Psoas muscle (tissue), 8 donors: Measurements from ENCODE around the gene ANKRD40. TPM values are rescaled to one million over a fixed set of nuclear protein-coding genes. Genes with fewer than 3 reads are reported as not detected.

Experiments used
- ATAC-seq, 4 donors: fragments of 200-7000 bp; cut with Tn5 transposase; one replicate each; pipeline ENCODE4 v1.9.1; 2020; ENCODE audit warnings: moderate library complexity in 3 of 4, mild to moderate bottlenecking in 2 of 4
- DNase-seq, 2 donors: peaks; one replicate each; pipeline ENCODE4 v3.0.0-alpha.2; 2020
- H3K27ac ChIP-seq: fragments of 200-600 bp; one replicate; pipeline ENCODE4 v1.8.0; 2022
- H3K27me3 ChIP-seq, 3 donors: fragments of 200-600 bp in 1 of 3; one replicate each; pipeline versions ENCODE4 v1.6.1 to v1.8.0; 2013 to 2022; ENCODE audit warnings: low read length in 2 of 3, mild to moderate bottlenecking in 2 of 3, moderate library complexity in 1 of 3; ENCODE audit not compliant: insufficient read depth in 3 of 3
- H3K36me3 ChIP-seq, 2 donors: fragments of 200-600 bp in 1 of 2; one replicate each; pipeline versions ENCODE4 v1.6.1 to v1.8.0; 2013 to 2022; ENCODE audit warnings: low read depth in 1 of 2, mild to moderate bottlenecking in 1 of 2, moderate library complexity in 1 of 2; ENCODE audit not compliant: insufficient read depth in 1 of 2
- H3K4me1 ChIP-seq: fragments of 200-600 bp; one replicate; pipeline ENCODE4 v1.8.0; 2022
- H3K4me3 ChIP-seq: fragments of 200-600 bp; one replicate; pipeline ENCODE4 v1.8.0; 2022; ENCODE audit warnings: mild to moderate bottlenecking
- H3K9me3 ChIP-seq: fragments of 200-600 bp; one replicate; pipeline ENCODE4 v1.8.0; 2022
- WGBS, 3 donors: extraction: QIAGEN DNeasy Blood & Tissue Kit; methylation state at CpG; one replicate each; pipeline versions ENCODE4 v1.1.6 to v1.1.7; 2013; 5-methylcytosine and 5-hydroxymethylcytosine counted together
- intact Hi-C, 2 donors: fragments of 100-400 bp; cut with DNase I; formaldehyde crosslinking; loops; one replicate each; pipeline versions ENCODE4 v1.11.0 to v1.14.2; 2022
- long read RNA-seq, 2 donors: library from polyadenylated mRNA; unstranded; transcript quantifications; one replicate each; pipeline ENCODE4 v2.0.0, GENCODE V29; 2021
- polyA plus RNA-seq, 3 donors: library from polyadenylated mRNA; stranded (reverse); fragments of 200-250 nt; gene quantifications; one replicate each; pipeline ENCODE4 v1.2.3, GENCODE V29; 2013
- total RNA-seq, 4 donors: library from RNA; stranded (reverse); fragmentation: NEBNext Ultra II Directional in 2 of 4; extraction: Animal tissue kit (Norgen Biotek cat#: 25700) in 2 of 4; gene quantifications; one replicate each; pipeline versions ENCODE4 v1.2.1 to v1.2.4, GENCODE V29; 2021 to 2023
- TF ChIP-seq, protein P1 (sequence below): fragments of 200-600 bp; IDR thresholded peaks from one replicate; pipeline ENCODE4 v1.8.0; 2022; ENCODE audit warnings: antibody characterized with exemption
- donor health status: healthy with polysubstance abuse.
- donor health status: DM: no; HTN: no; CAD: no; lungs with moderate emphysema.
- donor health status: Bipolar disorder and iron deficiency.
- donor health status: healthy.
- donor health status: DM: yes; HTN: yes; CAD: no.
- donor health status: DM: no; HTN: no; CAD: no.
- donor health status: DM: no; HTN: no; CAD: no.
- donor health status: DM: yes; HTN: yes; CAD: no.

Gene ANKRD40, protein sequence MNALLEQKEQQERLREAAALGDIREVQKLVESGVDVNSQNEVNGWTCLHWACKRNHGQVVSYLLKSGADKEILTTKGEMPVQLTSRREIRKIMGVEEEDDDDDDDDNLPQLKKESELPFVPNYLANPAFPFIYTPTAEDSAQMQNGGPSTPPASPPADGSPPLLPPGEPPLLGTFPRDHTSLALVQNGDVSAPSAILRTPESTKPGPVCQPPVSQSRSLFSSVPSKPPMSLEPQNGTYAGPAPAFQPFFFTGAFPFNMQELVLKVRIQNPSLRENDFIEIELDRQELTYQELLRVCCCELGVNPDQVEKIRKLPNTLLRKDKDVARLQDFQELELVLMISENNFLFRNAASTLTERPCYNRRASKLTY
- total RNA-seq (100 to 1,000 TPM in 3 of 4 donors, 10 to 100 TPM in 1; 91.8 to 132 (median 112) TPM), polyA plus RNA-seq (100 to 1,000 TPM in 1 of 3 donors, 10 to 100 TPM in 2; 42.6 to 155 (median 46.6) TPM)
- long read RNA-seq, donor 1, full-length matches to known transcripts, result 16 of 26 reads
- long read RNA-seq, donor 1, partial matches to known transcripts, result 6 of 26 reads
- long read RNA-seq, donor 1, other reads (novel, unspliced or antisense), result 4 of 26 reads
- long read RNA-seq, donor 2, full-length matches to known transcripts, result 41 of 74 reads
- long read RNA-seq, donor 2, partial matches to known transcripts, result 26 of 74 reads
- long read RNA-seq, donor 2, other reads (novel, unspliced or antisense), result 7 of 74 reads

- 0 to 1% (median 1%) methylated on average over 47 to 74 of the region's 74 CpGs for WGBS, 3 donors
- intact Hi-C loops, result loop anchor here in 1 of 2 donors (5.0 kb wide), 1 partner anchor 225 kb away; no protein-coding TSS in a partner anchor
These were observed at the start of gene ANKRD40 for GRCh38 chr17:50707289-50708049. Gene ANKRD40 (minus strand): TSS chr17:50707914. CDS start chr17:50707654, 260 bp downstream.

GRCh38 chr17:50754521-50754920 lies 46.8 kb upstream of the ANKRD40 start:
- peaks cover 4 to 70% of the 10 kb centered on the region in 2 donors for H3K36me3 ChIP-seq
- intact Hi-C loops, result loop anchor here (10.0 kb wide), 2 partner anchors 220 to 230 kb away; no protein-coding TSS in a partner anchor
- DNase-seq (no peak), ATAC-seq (no peak)
- H3K4me3 ChIP-seq, result no peak overlapping the region
- H3K27ac ChIP-seq, result no peak overlapping the region
- H3K27me3 ChIP-seq, result no peaks in the 10 kb centered on the region
- WGBS, 3 donors, result 61 to 72% (median 70%) methylated on average over 2 of the region's 2 CpGs
- TF ChIP-seq, protein P1, sequence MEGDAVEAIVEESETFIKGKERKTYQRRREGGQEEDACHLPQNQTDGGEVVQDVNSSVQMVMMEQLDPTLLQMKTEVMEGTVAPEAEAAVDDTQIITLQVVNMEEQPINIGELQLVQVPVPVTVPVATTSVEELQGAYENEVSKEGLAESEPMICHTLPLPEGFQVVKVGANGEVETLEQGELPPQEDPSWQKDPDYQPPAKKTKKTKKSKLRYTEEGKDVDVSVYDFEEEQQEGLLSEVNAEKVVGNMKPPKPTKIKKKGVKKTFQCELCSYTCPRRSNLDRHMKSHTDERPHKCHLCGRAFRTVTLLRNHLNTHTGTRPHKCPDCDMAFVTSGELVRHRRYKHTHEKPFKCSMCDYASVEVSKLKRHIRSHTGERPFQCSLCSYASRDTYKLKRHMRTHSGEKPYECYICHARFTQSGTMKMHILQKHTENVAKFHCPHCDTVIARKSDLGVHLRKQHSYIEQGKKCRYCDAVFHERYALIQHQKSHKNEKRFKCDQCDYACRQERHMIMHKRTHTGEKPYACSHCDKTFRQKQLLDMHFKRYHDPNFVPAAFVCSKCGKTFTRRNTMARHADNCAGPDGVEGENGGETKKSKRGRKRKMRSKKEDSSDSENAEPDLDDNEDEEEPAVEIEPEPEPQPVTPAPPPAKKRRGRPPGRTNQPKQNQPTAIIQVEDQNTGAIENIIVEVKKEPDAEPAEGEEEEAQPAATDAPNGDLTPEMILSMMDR, result no peak
- H3K9me3 ChIP-seq, result no peaks in the 10 kb centered on the region
- no peaks in the 10 kb centered on the region for H3K4me1 ChIP-seq

More at GRCh38 chr17:50707289-50708049, at the start of gene ANKRD40:
- H3K4me1 ChIP-seq, result peaks cover 51% of the 10 kb centered on the region
- peak; percentile 89 to 94 for DNase-seq
- peak within 1 kb of the TSS; percentile 94 for H3K27ac ChIP-seq
- TF ChIP-seq, protein P1, result no peak
- no peaks in the 10 kb centered on the region for H3K9me3 ChIP-seq
- peak within 1 kb of the TSS; percentile 86 for H3K4me3 ChIP-seq
- peak; percentile 87 to 91 (median 88) for ATAC-seq
- peaks cover 3 to 32% of the 10 kb centered on the region in 2 donors for H3K36me3 ChIP-seq
- no peaks in the 10 kb centered on the region for H3K27me3 ChIP-seq

- ATAC-seq (peak in 2 of 4 donors; percentile 8 to 34), DNase-seq (no peak)
- WGBS, 3 donors, result 88 to 89% (median 89%) methylated on average over 6 of the region's 6 CpGs
- Histone ChIP-seq H3K27me3 (no peaks in the 10 kb centered on the region), H3K27ac (no peak overlapping the region), H3K36me3 (peaks cover 7 to 100% of the 10 kb centered on the region in 2 donors), H3K9me3 (no peaks in the 10 kb centered on the region), H3K4me3 (no peak overlapping the region), H3K4me1 (no peaks in the 10 kb centered on the region)
- TF ChIP-seq, protein P1, result no peak
- intact Hi-C loops, result no loop called here
These were observed 41.5 kb upstream of the ANKRD40 start for GRCh38 chr17:50749245-50749644.

DNA sequence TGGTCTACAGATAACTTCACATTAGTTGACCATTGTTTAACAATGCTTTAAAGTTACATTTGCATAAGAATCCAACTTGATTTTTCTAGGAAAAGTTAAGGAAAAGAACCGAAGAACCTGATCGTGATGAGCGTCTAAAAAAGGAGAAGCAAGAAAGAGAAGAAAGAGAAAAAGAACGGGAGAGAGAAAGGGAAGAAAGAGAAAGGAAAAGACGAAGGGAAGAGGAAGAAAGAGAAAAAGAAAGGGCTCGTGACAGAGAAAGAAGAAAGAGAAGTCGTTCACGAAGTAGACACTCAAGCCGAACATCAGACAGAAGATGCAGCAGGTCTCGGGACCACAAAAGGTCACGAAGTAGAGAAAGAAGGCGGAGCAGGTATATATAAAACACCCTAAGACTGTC lies 37.9 kb upstream of the ANKRD40 start:
- DNase-seq (no peak), ATAC-seq (no peak)
- no peak overlapping the region for H3K27ac ChIP-seq
- no peaks in the 10 kb centered on the region for H3K4me1 ChIP-seq
- H3K9me3 ChIP-seq, result no peaks in the 10 kb centered on the region
- H3K4me3 ChIP-seq, result no peak overlapping the region
- H3K27me3 ChIP-seq, result no peaks in the 10 kb centered on the region
- TF ChIP-seq, protein P1, result no peak
- intact Hi-C loops, result no loop called here
- peaks cover 16 to 100% of the 10 kb centered on the region in 2 donors for H3K36me3 ChIP-seq
- WGBS, 3 donors, result 90 to 94% (median 90%) methylated on average over 12 of the region's 12 CpGs
